CD4-positive, alpha-beta T cell treated with Interleukin-2 at 100 ng/mL for 4 hours (primary cell): ENCODE results near the gene ZNF697.
"Not testable (repeated sequence)": the region's sequence is repeated elsewhere in the genome, so short reads cannot be mapped to it uniquely, and the experiment has no call there.

ENCODE experiments used
- DNase-seq: peaks from one replicate; pipeline ENCODE4 v3.0.0-alpha.2; 2020; ENCODE audit warnings: low spot score

Gene ZNF697

DNA sequence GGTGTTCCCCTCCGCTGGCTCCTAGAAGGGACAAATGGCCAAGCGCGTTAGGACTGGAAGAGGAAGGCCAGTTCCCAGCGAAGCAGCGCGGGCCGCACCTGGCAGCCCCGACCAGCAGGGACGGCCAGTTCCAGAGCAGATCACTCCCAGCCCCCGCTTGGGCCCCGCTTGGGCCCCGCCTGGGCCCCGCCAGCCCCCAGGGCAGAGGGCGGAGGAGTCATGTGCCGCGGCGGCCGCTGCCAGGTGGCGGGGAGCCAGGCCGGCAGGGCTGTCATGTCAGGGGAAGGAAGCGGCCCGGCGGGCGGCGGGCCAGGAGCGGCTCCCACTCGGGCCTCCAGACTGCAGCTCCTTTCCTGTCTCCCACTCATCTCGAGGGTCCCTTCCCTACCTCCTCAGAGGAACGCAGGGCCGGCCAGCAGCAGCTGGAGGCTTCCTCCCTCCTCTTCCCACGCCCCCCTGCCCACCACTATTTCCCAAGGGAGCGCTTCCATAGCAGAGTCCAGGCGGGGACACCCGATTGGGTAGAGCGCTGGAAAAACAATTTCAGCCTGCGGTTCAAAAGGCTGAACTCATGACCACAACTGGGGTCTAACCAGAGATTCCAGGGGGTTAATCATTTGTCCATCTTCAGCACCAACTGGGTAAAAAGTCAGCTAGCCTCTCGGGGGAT, 16.5 kb downstream of the ZNF697 start:
- DNase-seq, result no peak

DNA sequence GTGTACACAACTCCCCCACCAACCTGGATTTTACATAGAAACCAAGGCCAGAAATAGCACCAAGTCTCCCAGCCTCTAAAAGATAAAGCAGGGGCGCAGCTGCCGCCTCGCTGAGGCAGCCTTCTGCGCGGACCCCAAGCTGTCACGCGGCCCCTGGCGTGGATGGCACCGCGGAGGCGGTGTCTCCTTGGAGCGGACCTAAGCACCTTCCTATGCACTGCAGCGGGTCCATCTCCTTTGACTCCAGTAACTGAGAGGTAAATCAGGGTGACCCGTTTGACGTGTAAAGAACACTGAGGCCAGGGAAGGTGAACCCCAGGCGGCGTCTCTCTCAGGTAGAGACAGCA, 17.0 kb downstream of the ZNF697 start:
- DNase-seq, result no peak

DNA sequence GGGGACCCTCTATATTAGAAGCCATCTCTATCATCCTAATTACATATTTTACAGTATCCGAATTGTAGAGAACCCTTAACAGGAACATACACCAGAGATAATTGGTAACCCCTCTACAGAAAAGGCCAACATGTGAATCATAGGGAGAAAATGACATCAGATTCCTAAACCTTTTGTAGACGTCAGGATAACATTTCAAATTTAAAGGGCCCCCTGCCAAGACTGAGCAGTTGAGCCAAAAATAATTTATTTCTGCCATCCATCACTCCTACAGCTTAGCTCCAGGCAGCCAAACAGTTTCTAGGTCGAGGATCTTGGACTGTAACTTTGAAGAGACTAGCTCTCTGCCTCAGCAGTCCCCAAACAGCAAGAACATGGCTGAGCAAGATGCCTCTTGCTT, 21.2 kb downstream of the ZNF697 start:
- no peak for DNase-seq

DNA sequence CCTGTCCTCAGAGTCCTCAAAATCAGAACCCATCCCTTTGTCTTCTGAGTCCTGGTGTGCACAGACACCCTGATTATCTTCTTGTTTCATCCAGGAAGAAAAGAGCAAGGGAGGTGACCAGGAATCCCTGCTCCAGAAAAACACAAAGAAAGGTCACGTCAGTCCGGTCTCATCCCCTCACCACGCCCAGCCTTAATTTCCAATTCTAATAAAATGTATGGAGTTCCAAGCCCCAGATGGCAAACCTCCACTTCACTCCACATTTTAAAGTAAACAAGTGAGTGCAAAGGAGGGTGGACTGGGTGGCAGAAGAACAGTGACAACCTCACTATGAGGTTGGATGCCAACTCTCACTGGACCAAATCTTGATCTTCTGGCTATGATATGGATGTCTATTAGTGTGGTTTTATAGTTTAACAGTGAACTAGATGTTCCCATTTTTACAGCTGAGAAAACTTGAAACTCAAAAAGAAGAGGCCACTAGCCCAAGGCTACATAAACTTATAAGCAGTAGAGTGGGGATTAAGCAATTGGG, 22.0 kb downstream of the ZNF697 start:
- no peak for DNase-seq

DNA sequence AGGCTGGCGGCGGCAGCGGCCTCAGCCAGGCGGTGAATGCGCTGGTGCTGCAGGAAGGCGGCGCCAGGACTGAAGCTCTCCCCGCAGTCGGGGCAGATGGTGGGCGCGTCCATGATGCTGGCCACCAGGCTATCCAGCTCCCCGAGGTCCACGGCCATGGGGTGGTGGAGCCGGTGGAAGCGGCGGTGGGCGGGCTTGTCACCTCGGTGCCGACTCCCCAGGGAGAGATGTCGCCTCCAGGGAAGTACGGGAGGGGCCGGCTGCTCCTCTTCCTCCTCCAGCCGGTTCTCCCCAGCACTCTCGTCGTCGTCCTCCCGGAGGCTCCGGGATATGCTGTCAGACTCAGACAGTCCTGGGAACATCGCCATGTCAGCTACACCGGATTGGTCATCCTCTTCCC, 24.4 kb downstream of the ZNF697 start:
- no peak for DNase-seq

DNA sequence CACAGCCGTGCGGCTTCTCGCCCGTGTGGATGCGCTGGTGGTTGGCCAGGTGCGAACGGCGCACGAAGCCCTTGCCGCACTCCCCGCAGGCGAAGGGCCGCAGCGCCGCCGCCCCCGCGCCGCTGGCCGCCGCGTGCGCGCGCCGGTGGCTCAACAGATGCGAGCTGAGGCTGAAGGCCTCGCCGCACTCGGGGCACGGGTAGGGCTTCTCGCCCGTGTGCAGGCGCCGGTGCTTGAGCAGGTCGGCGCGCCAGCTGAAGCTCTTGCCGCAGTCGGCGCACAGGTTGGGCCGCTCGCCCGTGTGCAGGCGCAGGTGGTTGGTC, 24.9 kb downstream of the ZNF697 start:
- no peak for DNase-seq

DNA sequence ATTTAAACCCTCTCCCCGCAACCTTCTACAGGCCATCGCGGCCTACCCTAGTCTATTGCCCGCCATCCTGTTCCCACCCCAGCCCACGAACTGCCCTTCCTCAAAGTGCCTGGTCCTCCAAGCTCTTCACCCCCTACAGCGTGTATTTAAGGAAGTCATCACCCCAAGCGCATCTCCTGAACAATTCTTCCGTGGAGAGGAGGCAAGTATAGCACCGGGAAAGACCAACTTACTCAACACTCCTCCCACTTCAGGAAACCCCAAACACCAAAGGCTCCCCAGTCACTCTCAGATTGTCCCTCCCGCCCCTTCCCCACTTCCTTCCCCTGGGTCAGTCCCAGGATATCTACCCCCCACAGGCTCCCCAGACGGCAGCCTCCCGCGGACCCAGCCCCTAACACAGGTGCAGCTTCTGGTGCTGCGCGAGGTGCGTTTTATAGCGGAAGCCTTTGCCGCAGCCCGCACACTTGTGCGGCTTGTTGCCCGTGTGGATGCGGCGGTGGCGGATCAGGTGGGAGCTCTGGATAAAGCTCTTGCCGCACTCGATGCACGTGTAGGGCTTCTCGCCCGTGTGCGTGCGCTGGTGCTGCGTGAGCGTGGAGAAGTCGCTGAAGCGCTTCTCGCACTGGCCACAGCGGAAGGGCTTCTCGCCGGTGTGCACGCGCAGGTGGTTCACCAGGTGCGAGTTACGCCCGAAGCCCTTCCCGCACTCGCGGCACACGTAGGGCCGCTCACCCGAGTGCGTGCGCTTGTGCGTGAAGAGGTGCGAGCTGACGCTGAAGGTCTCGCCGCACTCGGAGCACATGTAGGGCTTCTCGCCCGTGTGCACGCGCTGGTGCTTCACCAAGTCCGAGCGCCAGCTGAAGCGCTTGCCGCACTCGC, 25.5 kb downstream of the ZNF697 start:
- DNase-seq, result no peak

DNA sequence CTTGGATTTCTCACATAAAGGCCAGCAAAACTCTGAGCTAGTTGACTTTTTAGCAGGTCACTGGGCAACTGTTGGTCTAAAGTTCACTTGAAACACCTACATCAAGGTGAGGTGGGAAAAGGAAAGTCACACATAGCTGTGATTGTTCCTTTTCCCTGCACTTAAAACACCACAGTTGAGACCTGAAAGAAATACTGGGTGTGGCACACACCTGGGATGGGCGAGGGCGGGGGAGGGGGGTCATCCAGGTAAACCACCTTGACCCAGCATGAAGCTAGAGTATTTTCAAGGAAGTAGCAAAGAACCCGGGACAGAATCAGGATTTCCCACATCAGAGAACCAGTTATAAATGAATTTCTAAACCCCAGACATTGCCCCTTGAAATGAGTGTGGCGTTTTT, 26.4 kb downstream of the ZNF697 start:
- no peak for DNase-seq

DNA sequence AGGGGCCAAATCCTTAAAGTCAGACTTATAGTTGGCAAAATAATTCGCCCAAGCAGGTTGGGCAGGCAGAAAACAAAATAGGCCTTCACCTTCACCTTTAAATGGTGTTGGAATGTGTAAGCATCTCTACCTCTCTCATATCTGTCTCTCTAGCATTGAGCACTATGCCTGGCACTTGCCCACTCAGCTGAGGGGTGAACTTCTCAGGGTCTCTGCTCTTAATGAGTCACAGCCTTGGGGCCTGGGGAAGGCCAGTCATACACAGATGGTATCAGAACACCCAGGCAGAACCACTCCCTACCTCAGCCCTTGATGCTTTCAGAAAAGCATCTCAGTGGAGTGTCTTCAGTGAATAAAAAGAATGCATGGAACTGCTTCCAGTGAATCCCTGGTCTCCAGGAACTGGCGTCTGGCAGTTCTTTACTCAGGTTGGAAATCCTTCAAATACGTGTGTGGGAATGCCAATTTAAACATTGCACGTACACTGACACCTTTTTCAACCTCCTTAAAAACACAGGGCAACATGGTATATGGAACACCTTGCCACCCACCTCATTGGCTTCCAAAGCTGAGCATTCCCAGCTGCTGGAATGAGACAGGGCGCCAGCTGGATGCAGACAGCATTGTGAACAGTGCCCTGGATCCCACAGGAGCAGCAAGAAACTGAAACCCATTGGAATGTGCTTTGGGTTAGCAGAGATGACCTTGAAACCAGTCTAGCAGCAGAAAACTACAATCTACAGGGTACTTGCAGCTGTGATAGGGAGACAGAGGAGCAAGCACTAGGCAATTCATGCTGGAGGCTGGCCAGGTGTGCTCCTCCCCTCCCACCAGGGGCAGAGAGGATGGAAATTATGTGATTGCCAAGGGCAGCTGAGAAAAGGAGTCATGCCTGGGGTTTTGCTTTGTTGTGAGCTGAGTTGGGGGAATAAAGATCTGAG, 30.0 kb downstream of the ZNF697 start:
- DNase-seq, result no peak

DNA sequence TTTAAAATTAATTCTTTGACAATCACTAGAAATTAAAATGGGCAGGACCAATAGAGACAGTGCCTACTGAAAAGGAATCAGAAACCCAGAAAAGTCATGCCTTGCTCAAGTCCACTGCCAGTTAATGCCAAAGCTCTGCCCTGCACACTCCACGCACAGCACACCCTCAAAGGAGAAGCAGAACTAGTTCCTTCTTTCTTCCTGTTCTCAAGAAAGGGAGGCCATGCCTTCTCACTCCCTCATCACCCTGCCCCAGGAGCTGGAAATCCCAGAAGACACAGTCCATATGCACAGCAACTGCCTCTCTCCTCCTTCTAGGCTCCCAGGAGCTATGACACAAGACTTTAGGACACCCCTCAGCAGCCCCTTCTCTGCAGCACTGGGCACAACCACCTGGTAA, 31.3 kb downstream of the ZNF697 start:
- DNase-seq, result not testable (repeated sequence)

DNA sequence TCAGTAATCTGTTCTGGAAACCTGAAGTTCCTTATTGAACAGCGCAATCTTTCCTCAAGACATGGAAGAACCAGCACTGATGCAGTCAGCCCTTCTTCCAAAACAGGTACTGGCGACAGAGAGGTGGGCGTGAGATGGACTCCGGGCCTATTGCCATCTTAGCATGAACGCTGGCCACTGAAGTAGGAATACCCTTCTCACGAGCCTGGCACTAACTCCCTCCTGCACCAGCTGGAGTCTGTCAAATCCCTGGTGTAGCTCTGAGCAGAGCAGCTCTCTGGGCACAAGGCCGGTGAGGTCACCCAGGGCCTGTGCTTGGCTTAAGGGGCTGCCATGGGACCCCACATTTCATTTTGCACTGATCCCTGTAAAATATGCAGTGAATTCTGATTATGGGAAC, 33.0 kb downstream of the ZNF697 start:
- DNase-seq, result not testable (repeated sequence)

DNA sequence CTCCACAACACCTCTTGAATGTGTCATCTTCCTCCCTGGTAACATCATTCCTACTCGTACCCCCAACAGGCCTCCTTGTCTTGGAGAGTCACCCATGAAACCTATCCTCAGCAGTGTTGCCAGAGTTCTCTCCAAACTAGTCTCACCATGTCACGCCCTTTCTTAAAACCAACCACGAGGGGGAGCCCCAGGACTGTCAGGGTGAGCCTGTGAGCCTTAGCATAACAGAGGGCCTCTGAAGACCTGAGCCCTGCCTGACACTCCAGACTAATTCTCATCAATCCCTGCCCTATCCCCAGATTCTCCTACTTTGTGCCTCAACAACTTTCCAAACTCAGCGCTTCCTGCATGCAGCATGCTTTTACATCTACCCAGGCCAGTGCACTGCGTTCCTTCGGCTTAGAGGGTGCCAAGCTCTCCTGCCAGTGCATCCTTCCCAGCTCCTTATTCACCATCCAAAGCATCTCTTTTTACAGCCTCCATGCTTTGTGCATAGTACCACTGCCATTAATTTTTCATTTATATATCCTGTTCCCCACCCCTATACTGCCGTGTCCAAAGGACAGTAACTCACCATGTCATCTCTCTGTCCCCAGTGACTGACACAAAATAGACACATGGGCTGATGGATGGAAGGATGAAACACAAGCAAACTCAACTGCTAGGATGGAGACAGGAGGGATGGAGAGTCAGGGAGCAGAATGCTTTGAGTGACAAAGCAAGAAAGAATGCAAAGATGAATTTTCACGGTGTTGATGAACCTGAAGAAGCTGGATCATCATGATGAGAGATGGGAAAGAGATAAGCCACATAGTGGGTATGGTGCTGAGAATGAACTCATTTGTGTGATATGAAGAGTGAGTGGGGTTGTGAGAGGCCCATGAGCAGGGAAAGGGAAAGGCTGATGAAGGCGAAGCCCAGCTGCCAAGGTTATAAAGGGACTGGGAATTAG, 34.0 kb downstream of the ZNF697 start:
- DNase-seq, result peak; percentile 47

DNA sequence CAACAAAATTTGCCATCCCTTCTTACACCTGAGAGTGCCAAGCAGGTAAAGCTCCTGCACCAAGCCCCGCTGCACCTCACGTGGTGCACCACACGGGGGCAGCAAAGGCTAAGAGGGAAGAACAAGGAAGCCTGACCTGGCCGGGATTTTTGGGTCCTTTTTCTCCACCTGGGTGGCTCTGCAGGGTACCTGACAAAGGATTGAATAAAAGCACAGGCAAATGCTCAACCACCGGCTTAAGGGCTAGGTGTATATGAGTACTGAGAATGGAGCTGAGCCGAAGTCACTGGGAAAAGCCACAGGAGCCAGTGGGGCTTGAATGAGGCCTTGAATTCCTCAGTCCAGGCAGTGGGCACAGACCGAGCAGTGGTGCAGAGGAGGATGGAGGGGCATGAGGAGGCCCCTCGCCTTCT, 36.4 kb downstream of the ZNF697 start:
- DNase-seq, result peak; percentile 26

DNA sequence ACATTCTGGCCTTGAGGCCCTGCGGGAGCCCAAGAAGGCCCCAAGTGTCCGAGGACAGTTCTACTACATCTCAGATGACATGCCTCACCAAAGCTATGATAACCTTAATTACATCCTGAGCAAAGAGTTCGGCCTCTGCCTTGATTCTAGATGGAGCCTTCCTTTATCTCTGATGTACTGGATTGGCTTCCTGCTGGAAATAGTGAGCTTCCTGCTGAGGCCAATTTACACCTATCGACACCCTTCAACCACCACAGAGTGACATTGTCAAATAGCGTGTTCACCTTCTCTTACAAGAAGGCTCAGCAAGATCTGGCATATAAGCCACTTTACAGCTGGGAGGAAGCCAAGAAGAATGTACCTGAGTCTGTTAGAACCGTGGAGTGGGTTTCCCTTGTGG, 39.2 kb downstream of the ZNF697 start:
- not testable (repeated sequence) for DNase-seq

DNA sequence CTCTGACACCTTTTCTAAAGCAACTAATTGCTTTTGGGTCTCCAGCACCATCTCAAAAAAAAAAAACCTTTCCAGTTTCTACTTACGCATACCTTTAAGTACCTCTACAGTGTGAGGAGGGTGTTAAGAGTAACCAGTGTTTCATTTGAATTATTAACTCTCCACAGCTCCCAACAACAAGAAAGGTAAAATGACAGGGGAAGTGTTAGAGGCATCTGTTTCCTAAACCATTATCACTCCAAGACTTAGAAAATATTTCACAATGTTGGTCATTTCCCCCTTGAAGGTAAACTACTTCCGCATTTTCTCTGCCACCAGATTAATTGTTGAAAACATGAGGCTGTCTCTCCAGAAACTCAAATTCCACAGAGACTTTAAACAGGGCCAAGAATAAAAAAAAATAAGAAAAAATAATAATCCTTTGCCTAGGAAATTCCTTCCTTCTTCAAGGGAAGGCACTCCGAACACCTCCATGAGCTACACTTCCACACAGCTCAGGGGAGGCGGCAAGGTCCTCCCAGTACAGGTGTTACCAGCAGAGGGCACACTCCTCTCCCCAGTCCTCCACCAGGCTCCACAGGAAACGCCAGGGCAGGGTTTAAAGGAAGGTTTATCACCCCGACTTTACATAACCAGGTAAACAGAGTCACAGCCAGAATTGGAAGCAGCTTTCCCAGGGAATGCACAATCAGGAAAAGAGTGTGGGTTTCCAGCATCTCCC, 40.8 kb downstream of the ZNF697 start:
- not testable (repeated sequence) for DNase-seq

DNA sequence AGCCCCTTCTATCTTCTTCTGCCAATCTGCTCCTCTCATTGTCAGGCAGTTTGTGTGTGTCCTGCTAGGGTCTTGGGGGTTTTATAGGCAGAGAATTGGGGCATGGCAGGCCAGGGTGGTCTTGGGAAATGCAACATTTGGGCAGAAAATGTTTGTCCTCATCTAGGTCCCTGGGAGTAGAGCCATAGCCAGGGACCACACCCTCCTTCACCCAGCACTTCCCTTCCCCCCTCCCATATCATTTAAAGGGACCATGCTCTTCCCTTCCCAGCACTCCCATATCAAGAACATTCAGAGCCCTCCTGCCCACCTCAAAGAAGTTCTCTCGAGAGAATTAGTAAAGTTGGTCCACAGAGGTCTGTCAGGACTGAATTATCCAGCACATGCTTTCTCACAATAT, 41.7 kb downstream of the ZNF697 start:
- DNase-seq, result no peak

DNA sequence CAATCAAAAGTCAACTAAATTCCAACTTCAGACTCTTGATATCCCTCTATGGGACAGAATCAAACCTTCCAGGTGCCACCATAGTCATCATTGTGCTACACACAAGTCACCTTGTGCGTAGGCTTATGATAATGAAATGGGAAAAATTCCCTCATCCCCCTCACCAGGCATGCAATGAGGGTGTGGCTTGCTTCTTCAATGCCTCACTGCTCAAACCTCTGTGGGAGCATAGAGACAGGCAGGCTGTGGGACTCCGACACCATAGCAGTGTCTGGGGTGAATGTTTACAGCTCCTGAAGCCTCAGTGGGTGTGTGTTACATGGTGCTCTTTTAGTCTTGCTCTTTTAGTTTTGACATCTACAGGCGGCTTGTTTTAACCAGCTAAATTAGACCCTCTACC, 42.4 kb downstream of the ZNF697 start:
- DNase-seq, result no peak

DNA sequence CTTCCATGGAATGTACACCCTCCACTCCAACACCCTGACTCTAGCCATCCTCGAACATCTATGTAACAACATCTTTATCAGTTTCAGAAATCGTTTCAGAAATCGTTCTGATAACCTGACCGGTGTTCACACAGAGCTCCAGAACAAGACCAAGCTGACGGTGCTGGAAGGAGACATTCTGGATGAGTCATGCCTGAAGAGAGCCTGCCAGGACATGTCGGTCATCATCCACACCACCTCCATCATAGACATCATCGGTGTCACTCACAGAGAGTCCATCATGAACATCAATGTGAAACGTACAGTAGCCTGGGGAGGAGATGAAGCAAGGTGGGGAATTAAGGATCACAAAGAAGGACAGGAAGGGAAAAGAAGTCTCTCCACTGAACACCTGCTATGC, 43.0 kb downstream of the ZNF697 start:
- DNase-seq, result not testable (repeated sequence)

DNA sequence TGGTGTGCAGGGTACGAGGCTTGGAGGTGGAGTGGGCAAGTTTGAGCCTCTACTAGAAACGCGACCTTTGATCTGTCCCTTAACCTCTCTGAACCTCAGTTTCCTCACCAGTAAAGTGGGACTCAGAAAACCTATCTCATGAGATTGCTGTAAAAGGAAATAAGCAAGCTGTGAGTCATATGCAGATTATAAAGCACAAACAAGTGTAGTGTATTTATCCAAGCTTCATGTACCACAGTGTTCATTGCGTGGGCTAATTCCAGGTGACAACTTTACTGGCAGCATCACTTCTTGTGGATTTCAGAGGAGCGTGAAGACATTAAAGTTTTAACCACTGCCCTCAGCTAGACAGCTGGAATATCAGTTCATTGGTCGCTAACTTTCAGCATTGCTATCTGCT, 44.4 kb downstream of the ZNF697 start:
- DNase-seq, result no peak

DNA sequence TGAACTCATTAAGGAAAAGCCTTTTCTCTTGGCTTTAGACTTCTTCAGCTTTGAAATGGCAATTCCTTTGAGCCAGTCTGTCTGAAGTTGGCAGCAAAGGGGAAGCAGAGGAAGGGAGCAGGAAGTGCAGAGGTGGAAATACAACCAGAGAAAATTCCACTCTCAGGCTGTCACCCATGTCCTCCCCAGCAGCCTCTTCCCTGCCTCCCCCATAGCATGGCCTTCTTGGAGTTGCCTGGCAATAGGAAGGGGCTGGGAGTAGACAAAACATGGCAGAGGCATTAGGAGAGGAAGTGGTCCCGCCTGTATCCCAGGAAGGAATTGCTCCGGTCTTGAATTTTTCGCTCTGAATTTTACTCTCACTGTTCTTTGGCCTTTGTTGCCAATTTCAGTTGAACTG, 44.8 kb downstream of the ZNF697 start:
- DNase-seq, result not testable (repeated sequence)

DNA sequence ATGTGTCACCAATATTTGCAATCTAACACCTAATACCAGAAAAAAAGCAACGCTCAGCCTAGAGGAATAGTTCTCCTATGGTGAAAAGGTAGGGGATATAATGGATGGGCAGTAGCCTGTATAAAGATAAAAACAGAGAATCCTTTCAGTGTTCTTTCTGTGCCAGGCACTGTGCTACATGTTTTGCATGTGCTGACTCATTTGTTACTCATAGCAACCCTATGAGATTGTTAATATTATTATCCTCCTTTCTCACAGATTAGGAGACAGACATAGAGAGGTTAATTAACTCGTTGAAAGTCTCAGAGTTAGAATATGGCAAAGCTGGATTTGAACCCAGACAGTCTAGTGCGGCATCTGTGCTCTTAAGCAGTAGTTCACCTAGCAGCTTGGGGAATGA, 45.3 kb downstream of the ZNF697 start:
- DNase-seq, result not testable (repeated sequence)
